Fibroblast of lung (primary cell): ENCODE data around the gene SBF2.

Experiments
- EZH2 ChIP-seq: IDR thresholded peaks from 2 replicates; pipeline ENCODE4 v1.5.1; 2012; ENCODE audit warnings: low read length, control low read depth, mild to moderate bottlenecking; ENCODE audit errors: missing control alignments
- TF ChIP-seq, protein P1 (sequence below), 2 donors: IDR thresholded peaks in 1 of 2; conservative IDR thresholded peaks in 1 of 2; 1 replicate in 1 of 2; 2 replicates in 1 of 2; pipeline ENCODE4 v1.5.1; 2011 to 2012; ENCODE audit warnings: low read length in 2 of 2, control low read depth in 1 of 2, inconsistent platforms in 1 of 2, low read depth in 1 of 2, mild to moderate bottlenecking in 1 of 2

DNA sequence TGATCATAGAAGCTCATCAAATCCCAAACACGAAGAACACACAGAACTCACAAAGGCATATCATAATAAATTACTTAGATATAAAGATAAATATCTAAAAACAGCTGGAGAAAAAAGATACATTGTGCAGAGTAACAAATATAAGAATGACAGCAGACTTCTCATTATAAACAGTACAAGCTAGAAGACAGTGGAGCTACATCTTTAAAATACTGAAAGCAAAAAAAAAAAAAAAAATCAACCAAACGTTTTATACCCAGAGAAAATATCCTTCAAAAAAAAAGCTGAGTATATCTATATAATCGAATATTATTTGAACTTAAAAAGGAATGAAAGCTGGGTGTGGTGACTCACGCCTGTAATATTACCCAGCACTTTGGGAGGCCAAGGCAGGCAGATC is 90.0 kb downstream of the SBF2 start:
- TF ChIP-seq, protein P1, sequence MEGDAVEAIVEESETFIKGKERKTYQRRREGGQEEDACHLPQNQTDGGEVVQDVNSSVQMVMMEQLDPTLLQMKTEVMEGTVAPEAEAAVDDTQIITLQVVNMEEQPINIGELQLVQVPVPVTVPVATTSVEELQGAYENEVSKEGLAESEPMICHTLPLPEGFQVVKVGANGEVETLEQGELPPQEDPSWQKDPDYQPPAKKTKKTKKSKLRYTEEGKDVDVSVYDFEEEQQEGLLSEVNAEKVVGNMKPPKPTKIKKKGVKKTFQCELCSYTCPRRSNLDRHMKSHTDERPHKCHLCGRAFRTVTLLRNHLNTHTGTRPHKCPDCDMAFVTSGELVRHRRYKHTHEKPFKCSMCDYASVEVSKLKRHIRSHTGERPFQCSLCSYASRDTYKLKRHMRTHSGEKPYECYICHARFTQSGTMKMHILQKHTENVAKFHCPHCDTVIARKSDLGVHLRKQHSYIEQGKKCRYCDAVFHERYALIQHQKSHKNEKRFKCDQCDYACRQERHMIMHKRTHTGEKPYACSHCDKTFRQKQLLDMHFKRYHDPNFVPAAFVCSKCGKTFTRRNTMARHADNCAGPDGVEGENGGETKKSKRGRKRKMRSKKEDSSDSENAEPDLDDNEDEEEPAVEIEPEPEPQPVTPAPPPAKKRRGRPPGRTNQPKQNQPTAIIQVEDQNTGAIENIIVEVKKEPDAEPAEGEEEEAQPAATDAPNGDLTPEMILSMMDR (conservative IDR thresholded peaks at IDR 0.05 in 1 of 2, IDR thresholded peaks at IDR 0.05 in 1 of 2; ENCODE audit: low read depth in 1 of 2, low read length in 2 of 2): no peak
- TF ChIP-seq EZH2: no peak
